ENCODE results near the gene ENOX1. TPM values are rescaled to one million over a fixed set of nuclear protein-coding genes. Genes with fewer than 3 reads are reported as not detected.

The ENOX1 gene
- total and polyA plus RNA-seq, 4 donors, result 0.33 to 7.7 (median 1.1) TPM

GRCh38 chr13:43446126-43446525 lies 340.6 kb downstream of the ENOX1 start:
- H3K4me3 ChIP-seq, result no peak overlapping the region
- no peak for TF ChIP-seq CTCF (IDR thresholded peaks at IDR 0.05; ENCODE audit: control extremely low read depth, extremely low read depth)
- H3K36me3 ChIP-seq (ENCODE audit: control insufficient read depth in 4 of 4, insufficient read depth in 4 of 4, low read length in 4 of 4), result no peaks in the 10 kb centered on the region
- WGBS, 2 donors, result 83% methylated on average over 1 of the region's 1 CpG
- no peak for ATAC-seq (ENCODE audit: insufficient read depth, low FRiP score)
- H3K27ac ChIP-seq (ENCODE audit: low read depth in 1 of 2, low read length in 1 of 2), result no peak overlapping the region
- no peaks in the 10 kb centered on the region for H3K27me3 ChIP-seq (ENCODE audit: control insufficient read depth in 3 of 3, insufficient read depth in 3 of 3, low read length in 2 of 3)
- no peaks in the 10 kb centered on the region for H3K9me3 ChIP-seq (ENCODE audit: control insufficient read depth in 4 of 4, insufficient read depth in 3 of 4, low read length in 3 of 4)
- H3K9ac ChIP-seq (ENCODE audit: insufficient read depth in 1 of 2, low read length in 2 of 2), result no peak overlapping the region
- DNase-seq, result no peak
- peaks cover 0 to 12% (median 0%) of the 10 kb centered on the region in 5 donors for H3K4me1 ChIP-seq (ENCODE audit: control insufficient read depth in 5 of 5, insufficient read depth in 5 of 5, low read length in 5 of 5)

- TF ChIP-seq CTCF (IDR thresholded peaks at IDR 0.05; ENCODE audit: control extremely low read depth, extremely low read depth), result no peak
- WGBS, 2 donors, result 70 to 83% methylated on average over 2 of the region's 2 CpGs
- no peaks in the 10 kb centered on the region for H3K36me3 ChIP-seq (ENCODE audit: control insufficient read depth in 4 of 4, insufficient read depth in 4 of 4, low read length in 4 of 4)
These were observed 341.1 kb downstream of the ENOX1 start for GRCh38 chr13:43445668-43446067.

GRCh38 chr13:43444081-43444480 lies 342.7 kb downstream of the ENOX1 start:
- no peak for ATAC-seq (ENCODE audit: insufficient read depth, low FRiP score)
- H3K9me3 ChIP-seq (ENCODE audit: control insufficient read depth in 4 of 4, insufficient read depth in 3 of 4, low read length in 3 of 4), result no peaks in the 10 kb centered on the region
- 86 to 90% methylated on average over 4 of the region's 4 CpGs for WGBS, 2 donors

More at GRCh38 chr13:43445668-43446067, 341.1 kb downstream of the ENOX1 start:
- DNase-seq (no peak), ATAC-seq (ENCODE audit: insufficient read depth, low FRiP score) (no peak)
- Histone ChIP-seq H3K27me3 (ENCODE audit: control insufficient read depth in 3 of 3, insufficient read depth in 3 of 3, low read length in 2 of 3) (no peaks in the 10 kb centered on the region), H3K4me3 (no peak overlapping the region), H3K27ac (ENCODE audit: low read depth in 1 of 2, low read length in 1 of 2) (no peak overlapping the region), H3K9ac (ENCODE audit: insufficient read depth in 1 of 2, low read length in 2 of 2) (no peak overlapping the region), H3K9me3 (ENCODE audit: control insufficient read depth in 4 of 4, insufficient read depth in 3 of 4, low read length in 3 of 4) (no peaks in the 10 kb centered on the region), H3K4me1 (ENCODE audit: control insufficient read depth in 5 of 5, insufficient read depth in 5 of 5, low read length in 5 of 5) (peaks cover 0 to 17% (median 0%) of the 10 kb centered on the region in 5 donors)

More at GRCh38 chr13:43444081-43444480, 342.7 kb downstream of the ENOX1 start:
- no peaks in the 10 kb centered on the region for H3K27me3 ChIP-seq (ENCODE audit: control insufficient read depth in 3 of 3, insufficient read depth in 3 of 3, low read length in 2 of 3)
- TF ChIP-seq CTCF (IDR thresholded peaks at IDR 0.05; ENCODE audit: control extremely low read depth, extremely low read depth), result no peak
- no peak for DNase-seq
- H3K9ac ChIP-seq (ENCODE audit: insufficient read depth in 1 of 2, low read length in 2 of 2), result no peak overlapping the region
- H3K4me1 ChIP-seq (ENCODE audit: control insufficient read depth in 5 of 5, insufficient read depth in 5 of 5, low read length in 5 of 5), result peaks cover 0 to 18% (median 0%) of the 10 kb centered on the region in 5 donors
- no peaks in the 10 kb centered on the region for H3K36me3 ChIP-seq (ENCODE audit: control insufficient read depth in 4 of 4, insufficient read depth in 4 of 4, low read length in 4 of 4)
- no peak overlapping the region for H3K4me3 ChIP-seq
- no peak overlapping the region for H3K27ac ChIP-seq (ENCODE audit: low read depth in 1 of 2, low read length in 1 of 2)
